Stomach (tissue), 9 donors: ENCODE measurements around the gene SPARC. TPM values are rescaled to one million over a fixed set of nuclear protein-coding genes. Genes with fewer than 3 reads are reported as not detected.
"Not testable (repeated sequence)": the region's sequence is repeated elsewhere in the genome, so short reads cannot be mapped to it uniquely, and the experiment has no call there.

ENCODE experiments used
- DNase-seq, 2 donors: peaks; one replicate each; pipeline versions ENCODE4 v3.0.0 to v3.0.0-alpha.2; 2013 to 2019
- H3K27ac ChIP-seq, 5 donors: fragments of 200-600 bp in 4 of 5; sonication (generic) in 4 of 5; one replicate each; pipeline ENCODE4 v1.5.1; 2013 to 2019; ENCODE audit warnings: mild to moderate bottlenecking in 1 of 5, moderate library complexity in 1 of 5
- H3K27me3 ChIP-seq, 3 donors: fragments of 200-600 bp; sonication (generic); one replicate each; pipeline ENCODE4 v1.5.1; 2017 to 2019; ENCODE audit warnings: mixed run types in 1 of 3
- H3K36me3 ChIP-seq, 4 donors: fragments of 200-600 bp; sonication (generic); 1 replicate in 3 of 4; 2 replicates in 1 of 4; pipeline ENCODE4 v1.5.1; 2016 to 2019
- H3K4me1 ChIP-seq, 4 donors: fragments of 200-600 bp; sonication (generic); one replicate each; pipeline ENCODE4 v1.5.1; 2016 to 2019
- H3K4me3 ChIP-seq, 4 donors: fragments of 200-600 bp; sonication (generic) in 3 of 4; one replicate each; pipeline ENCODE4 v1.5.1; 2016 to 2019; ENCODE audit warnings: mild to moderate bottlenecking in 1 of 4
- H3K9me3 ChIP-seq, 4 donors: fragments of 200-600 bp; sonication (generic); one replicate each; pipeline ENCODE4 v1.5.1; 2016 to 2019
- EP300 ChIP-seq: sonication (generic); formaldehyde crosslinking; IDR thresholded peaks from one replicate; pipeline ENCODE4 v1.6.1; 2017; ENCODE audit warnings: antibody characterized with exemption
- POLR2A ChIP-seq, 4 donors: fragments of 450-650 bp; IDR thresholded peaks; one replicate each; pipeline ENCODE4 v1.6.1; 2016; ENCODE audit warnings: antibody characterized with exemption in 4 of 4, control low read depth in 2 of 4, mild to moderate bottlenecking in 1 of 4, moderate library complexity in 1 of 4
- POLR2AphosphoS5 ChIP-seq, 3 donors: sonication (generic); formaldehyde crosslinking; IDR thresholded peaks; one replicate each; pipeline ENCODE4 v1.6.1; 2016; ENCODE audit warnings: antibody characterized with exemption in 3 of 3
- WGBS, 5 donors: extraction: QIAGEN DNeasy Blood & Tissue Kit in 3 of 5; methylation state at CpG; one replicate each; pipeline versions ENCODE4 v1.1.5 to v1.1.7; 2013 to 2018; 5-methylcytosine and 5-hydroxymethylcytosine counted together
- intact Hi-C: fragments of 100-400 bp; cut with DNase I; formaldehyde crosslinking; loops from one replicate; pipeline ENCODE4 v1.15.1; 2023; ENCODE audit warnings: low total_unique reads
- polyA plus RNA-seq, 3 donors: library from polyadenylated mRNA; stranded (reverse); fragments of 200-250 nt; gene quantifications; one replicate each; pipeline ENCODE4 v1.2.3, GENCODE V29; 2013
- total RNA-seq, 5 donors: library from RNA; depleted of rRNA; stranded (reverse); fragments of >200 nt; gene quantifications; one replicate each; pipeline versions ENCODE4 v1.1.0 to v1.2.3, GENCODE V29; 2014 to 2016
- TF ChIP-seq, protein P1 (sequence below), 7 experiments: fragments of 450-650 bp in 4 of 7; fragments of 200-600 bp in 3 of 7; sonication (generic) in 3 of 7; IDR thresholded peaks; one replicate each; pipeline ENCODE4 v1.5.1; 2016 to 2019; ENCODE audit warnings: antibody characterized with exemption in 7 of 7, control low read depth in 2 of 7, mild to moderate bottlenecking in 1 of 7
- donor health status: healthy with polysubstance abuse.
- donor health status: Bipolar disorder and iron deficiency.
- donor health status: healthy.

SPARC gene
- total and polyA plus RNA-seq, 8 donors, result 36.2 to 1,348 (median 94.7) TPM

DNA sequence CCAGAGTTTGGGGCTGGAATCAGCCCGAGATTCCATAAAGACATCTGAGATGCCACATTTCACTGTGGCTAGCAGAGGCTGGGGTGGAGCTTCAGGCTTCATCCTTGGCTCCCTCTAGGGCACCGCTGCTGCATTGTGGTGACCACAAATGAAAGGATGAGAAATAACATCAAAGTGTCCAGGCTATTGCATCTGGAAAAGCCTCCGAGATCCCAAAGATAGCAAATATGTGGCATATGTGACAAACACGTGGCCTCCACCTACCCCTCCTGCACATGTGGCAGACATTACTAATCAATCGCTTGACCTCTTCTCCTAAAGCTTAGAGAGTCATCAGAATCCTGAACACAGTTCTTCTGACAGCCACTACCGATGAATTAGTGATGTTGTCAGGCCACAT is 4.5 kb downstream of the SPARC start:
- no peaks in the 10 kb centered on the region for H3K9me3 ChIP-seq
- peaks cover 11 to 82% (median 55%) of the 10 kb centered on the region in 4 donors for H3K4me1 ChIP-seq
- intact Hi-C loops, result no loop called here
- DNase-seq, result no peak
- WGBS, 5 donors, result 56 to 76% (median 74%) methylated on average over 6 of the region's 6 CpGs
- no peak overlapping the region for H3K4me3 ChIP-seq
- H3K27ac ChIP-seq, result peak overlapping the region; percentile 18 to 89 (median 86)
- H3K36me3 ChIP-seq, result peaks cover 0 to 7% (median 0%) of the 10 kb centered on the region in 4 donors
- H3K27me3 ChIP-seq, result peaks cover 0 to 14% (median 12%) of the 10 kb centered on the region in 3 donors
- TF ChIP-seq EP300 (no peak), POLR2AphosphoS5 (IDR thresholded peaks at IDR 0.05) (no peak), POLR2A (IDR thresholded peaks at IDR 0.05) (no peak)

DNA sequence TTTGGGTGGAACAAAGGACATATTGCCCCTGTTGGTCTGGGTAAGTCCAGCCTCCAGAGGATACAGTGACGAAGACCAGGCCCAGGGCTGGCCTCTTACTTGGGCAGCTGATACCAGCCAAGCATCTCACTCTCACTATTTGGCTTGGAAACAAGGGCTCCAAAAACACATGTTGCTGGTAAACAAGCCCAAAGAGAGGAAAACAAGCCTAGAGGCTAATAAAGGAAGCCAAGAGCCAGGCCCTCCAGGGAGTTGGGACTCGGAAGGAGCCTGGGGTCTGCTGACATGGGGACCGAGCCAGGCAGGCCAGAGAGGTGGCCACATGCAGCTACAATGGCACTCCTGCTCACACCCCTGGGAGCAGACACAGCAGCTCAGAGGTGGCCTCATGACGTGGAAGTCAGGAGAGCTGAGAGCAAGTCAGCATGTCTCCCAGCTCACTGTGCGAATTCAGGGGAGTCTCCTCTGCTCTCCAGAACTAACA is 5.7 kb downstream of the SPARC start:
- WGBS, 5 donors, result 47 to 72% (median 66%) methylated on average over 5 of the region's 5 CpGs
- H3K27ac ChIP-seq, result peak overlapping the region; percentile 1 to 89 (median 86)
- intact Hi-C loops, result no loop called here
- no peaks in the 10 kb centered on the region for H3K9me3 ChIP-seq
- TF ChIP-seq, protein P1, sequence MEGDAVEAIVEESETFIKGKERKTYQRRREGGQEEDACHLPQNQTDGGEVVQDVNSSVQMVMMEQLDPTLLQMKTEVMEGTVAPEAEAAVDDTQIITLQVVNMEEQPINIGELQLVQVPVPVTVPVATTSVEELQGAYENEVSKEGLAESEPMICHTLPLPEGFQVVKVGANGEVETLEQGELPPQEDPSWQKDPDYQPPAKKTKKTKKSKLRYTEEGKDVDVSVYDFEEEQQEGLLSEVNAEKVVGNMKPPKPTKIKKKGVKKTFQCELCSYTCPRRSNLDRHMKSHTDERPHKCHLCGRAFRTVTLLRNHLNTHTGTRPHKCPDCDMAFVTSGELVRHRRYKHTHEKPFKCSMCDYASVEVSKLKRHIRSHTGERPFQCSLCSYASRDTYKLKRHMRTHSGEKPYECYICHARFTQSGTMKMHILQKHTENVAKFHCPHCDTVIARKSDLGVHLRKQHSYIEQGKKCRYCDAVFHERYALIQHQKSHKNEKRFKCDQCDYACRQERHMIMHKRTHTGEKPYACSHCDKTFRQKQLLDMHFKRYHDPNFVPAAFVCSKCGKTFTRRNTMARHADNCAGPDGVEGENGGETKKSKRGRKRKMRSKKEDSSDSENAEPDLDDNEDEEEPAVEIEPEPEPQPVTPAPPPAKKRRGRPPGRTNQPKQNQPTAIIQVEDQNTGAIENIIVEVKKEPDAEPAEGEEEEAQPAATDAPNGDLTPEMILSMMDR (IDR thresholded peaks at IDR 0.05), result no peak
- no peak for TF ChIP-seq POLR2A (IDR thresholded peaks at IDR 0.05)
- TF ChIP-seq POLR2AphosphoS5 (IDR thresholded peaks at IDR 0.05), result no peak
- no peak for TF ChIP-seq EP300
- DNase-seq, result no peak
- H3K27me3 ChIP-seq, result peaks cover 0 to 4% (median 3%) of the 10 kb centered on the region in 3 donors
- H3K36me3 ChIP-seq, result peaks cover 0 to 7% (median 0%) of the 10 kb centered on the region in 4 donors
- H3K4me3 ChIP-seq, result peak overlapping the region in 1 of 4 donors; percentile 3
- H3K4me1 ChIP-seq, result peaks cover 17 to 89% (median 58%) of the 10 kb centered on the region in 4 donors

DNA sequence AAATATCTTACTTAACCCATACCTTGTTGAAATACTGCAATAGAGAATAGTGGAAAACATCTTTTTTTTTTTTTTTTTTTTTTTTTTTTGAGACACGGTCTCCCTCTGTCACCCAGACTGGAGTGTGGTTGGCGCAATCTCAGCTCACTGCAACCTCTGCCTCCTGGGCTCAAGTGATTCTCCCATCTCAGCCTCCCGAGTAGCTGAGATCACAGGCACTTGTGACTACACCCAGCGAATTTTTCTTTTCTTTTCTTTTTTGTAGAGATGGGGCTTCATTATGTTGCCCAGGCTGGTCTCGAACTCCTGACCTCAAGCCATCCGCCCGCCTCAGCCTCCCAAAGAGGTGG is 6.6 kb downstream of the SPARC start:
- H3K4me1 ChIP-seq, result peaks cover 25 to 97% (median 65%) of the 10 kb centered on the region in 4 donors
- peak overlapping the region in 4 of 5 donors; percentile 22 to 89 (median 86) for H3K27ac ChIP-seq
- WGBS, 5 donors, result 72 to 84% (median 82%) methylated on average over 6 to 7 of the region's 7 CpGs

DNA sequence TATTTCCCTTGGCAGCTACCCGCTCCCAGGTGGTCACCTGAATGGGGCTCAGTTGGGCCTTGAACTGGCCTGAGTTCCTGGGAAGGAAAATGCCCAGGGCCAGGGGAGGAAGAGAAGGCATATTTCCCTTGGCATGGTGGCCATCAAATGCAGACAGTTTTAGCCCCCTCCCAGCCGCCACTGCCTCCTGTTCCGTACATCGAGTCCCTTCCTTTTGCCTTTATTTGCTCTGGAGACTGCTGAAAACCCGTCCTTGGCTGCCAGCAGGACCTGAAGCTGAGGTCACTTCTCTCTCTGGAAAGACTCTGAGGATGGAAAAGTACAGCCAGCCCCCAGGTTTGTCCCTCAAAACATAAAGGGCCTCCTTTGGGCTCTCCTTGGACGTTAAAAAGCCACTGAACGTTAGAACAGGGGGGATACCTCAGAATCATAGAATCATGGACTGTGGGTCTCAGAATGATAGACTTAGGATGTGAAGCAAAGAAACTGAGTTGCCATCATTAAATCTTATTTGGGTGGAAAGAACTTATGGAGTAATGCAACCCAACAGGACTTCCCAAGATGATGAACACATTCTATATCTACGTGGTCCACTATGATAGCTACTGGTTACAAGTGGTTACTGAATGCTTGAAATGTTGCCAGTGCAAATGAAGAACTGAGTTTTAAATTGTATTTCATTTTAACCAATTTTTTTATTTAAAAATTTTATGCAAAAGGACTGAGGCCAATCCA is 7.1 kb downstream of the SPARC start:
- H3K9me3 ChIP-seq, result no peaks in the 10 kb centered on the region
- TF ChIP-seq, protein P1 (IDR thresholded peaks at IDR 0.05), result no peak
- TF ChIP-seq EP300 (no peak), POLR2AphosphoS5 (IDR thresholded peaks at IDR 0.05) (no peak), POLR2A (IDR thresholded peaks at IDR 0.05) (no peak)
- H3K36me3 ChIP-seq, result peaks cover 0 to 11% (median 7%) of the 10 kb centered on the region in 4 donors
- DNase-seq, result no peak
- 53 to 74% (median 66%) methylated on average over 8 of the region's 8 CpGs for WGBS, 5 donors
- peak overlapping the region; percentile 22 to 89 (median 61) for H3K27ac ChIP-seq
- no peak overlapping the region for H3K4me3 ChIP-seq
- intact Hi-C loops, result no loop called here
- H3K27me3 ChIP-seq, result no peaks in the 10 kb centered on the region
- H3K4me1 ChIP-seq, result peaks cover 28 to 97% (median 69%) of the 10 kb centered on the region in 4 donors

More for the DNA sequence above, 6.6 kb downstream of the SPARC start:
- H3K9me3 ChIP-seq, H3K4me3 ChIP-seq, DNase-seq, H3K27me3 ChIP-seq, H3K36me3 ChIP-seq, intact Hi-C loops: not testable (repeated sequence)

DNA sequence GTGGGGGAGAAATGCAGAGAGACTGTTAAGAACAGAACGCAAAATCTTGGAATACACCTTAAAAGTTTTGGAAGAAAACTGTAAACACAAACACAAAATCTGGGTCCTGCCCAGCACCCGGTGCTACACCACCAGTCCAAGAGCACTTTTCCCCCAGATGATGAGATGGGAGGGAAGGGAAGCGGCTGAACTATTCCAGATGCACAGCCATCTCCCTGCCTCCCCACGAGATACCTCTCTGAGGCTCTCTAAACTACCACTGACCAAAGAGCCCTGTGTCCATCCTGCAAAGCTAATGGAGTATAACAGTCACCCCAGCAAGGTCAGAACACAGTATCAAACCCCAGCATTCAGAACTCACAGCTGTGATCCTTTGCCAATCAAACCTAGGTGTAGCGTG is 8.0 kb downstream of the SPARC start:
- no peak for TF ChIP-seq POLR2A (IDR thresholded peaks at IDR 0.05)
- no peak for TF ChIP-seq POLR2AphosphoS5 (IDR thresholded peaks at IDR 0.05)
- no peak for TF ChIP-seq EP300
- TF ChIP-seq, protein P1 (IDR thresholded peaks at IDR 0.05), result no peak
- no peak for DNase-seq
- Histone ChIP-seq H3K27me3 (no peaks in the 10 kb centered on the region), H3K27ac (peak overlapping the region in 4 of 5 donors; percentile 22 to 89 (median 82)), H3K4me1 (peaks cover 28 to 94% (median 67%) of the 10 kb centered on the region in 4 donors), H3K4me3 (no peak overlapping the region), H3K36me3 (peaks cover 6 to 17% (median 13%) of the 10 kb centered on the region in 4 donors), H3K9me3 (no peaks in the 10 kb centered on the region)
- intact Hi-C loops, result no loop called here
- 57 to 77% (median 67%) methylated on average over 5 of the region's 5 CpGs for WGBS, 5 donors
